Activated T-helper 9 cell treated with anti-CD3 and anti-CD28 coated beads, Interleukin-2, amount 50 U/mL, for 16 hours (primary cell): ENCODE results near the gene DHFR.

Experiments
- DNase-seq: peaks from one replicate; pipeline ENCODE4 v3.0.0-alpha.2; 2020; ENCODE audit warnings: low read depth

DHFR gene

GRCh38 chr5:80655231-80655774 is 520 bp upstream of the DHFR start:
- no peak for DNase-seq

- no peak for DNase-seq
Measured at GRCh38 chr5:80654054-80654390, 761 bp downstream of the DHFR start.

GRCh38 chr5:80653502-80653901 is 1.3 kb downstream of the DHFR start:
- DNase-seq: no peak

- DNase-seq: no peak
Measured at GRCh38 chr5:80646926-80647325, 7.9 kb downstream of the DHFR start.

GRCh38 chr5:80644900-80645299 is 9.9 kb downstream of the DHFR start:
- no peak for DNase-seq

GRCh38 chr5:80641353-80641752 is 13.4 kb downstream of the DHFR start:
- no peak for DNase-seq

- no peak for DNase-seq
Measured at GRCh38 chr5:80634193-80634592, 20.6 kb downstream of the DHFR start.

- DNase-seq: no peak
Measured at GRCh38 chr5:80632700-80633099, 22.1 kb downstream of the DHFR start.

GRCh38 chr5:80631278-80632259 is 23.2 kb downstream of the DHFR start:
- DNase-seq: no peak

GRCh38 chr5:80629281-80629680 is 25.5 kb downstream of the DHFR start:
- DNase-seq: no peak

GRCh38 chr5:80625230-80625629 is 29.6 kb downstream of the DHFR start:
- no peak for DNase-seq

- DNase-seq: no peak
Measured at GRCh38 chr5:80623999-80624398, 30.8 kb downstream of the DHFR start.

GRCh38 chr5:80622756-80623155 is 32.0 kb downstream of the DHFR start:
- DNase-seq: no peak

GRCh38 chr5:80620211-80620610 is 34.6 kb downstream of the DHFR start:
- DNase-seq: no peak

GRCh38 chr5:80619086-80619485 is 35.7 kb downstream of the DHFR start:
- no peak for DNase-seq

- no peak for DNase-seq
Measured at GRCh38 chr5:80618438-80618837, 36.3 kb downstream of the DHFR start.

- DNase-seq: no peak
Measured at GRCh38 chr5:80615266-80615914, 39.4 kb downstream of the DHFR start.

GRCh38 chr5:80609692-80610091 is 45.1 kb downstream of the DHFR start:
- DNase-seq: no peak

GRCh38 chr5:80608731-80609130 is 46.1 kb downstream of the DHFR start:
- DNase-seq: no peak

GRCh38 chr5:80607832-80608231 is 47.0 kb downstream of the DHFR start:
- no peak for DNase-seq

GRCh38 chr5:80607343-80607742 is 47.4 kb downstream of the DHFR start:
- no peak for DNase-seq

- DNase-seq: no peak
Measured at GRCh38 chr5:80600943-80601693, 53.7 kb downstream of the DHFR start.
